ENCODE results near the gene TCF4.

Gene TCF4

DNA sequence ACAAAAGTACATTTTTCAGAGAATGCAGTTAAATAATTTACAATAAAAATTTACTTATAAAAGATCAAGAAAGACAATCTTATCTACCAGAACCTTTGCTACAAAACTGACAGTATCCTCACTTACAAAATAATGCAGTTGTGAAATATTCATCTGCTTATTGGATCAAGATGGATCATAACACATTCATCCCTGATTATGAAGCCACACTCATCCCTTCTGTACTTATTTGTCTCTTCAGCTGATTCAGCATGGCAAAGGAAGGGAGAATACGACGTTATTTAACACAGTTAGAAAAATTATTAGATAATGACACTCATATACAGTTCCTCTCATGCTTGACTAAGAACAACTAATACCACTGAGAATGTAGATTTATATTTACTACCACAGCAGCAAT lies 46.4 kb downstream of the TCF4 start:
- no peak for DNase-seq

DNA sequence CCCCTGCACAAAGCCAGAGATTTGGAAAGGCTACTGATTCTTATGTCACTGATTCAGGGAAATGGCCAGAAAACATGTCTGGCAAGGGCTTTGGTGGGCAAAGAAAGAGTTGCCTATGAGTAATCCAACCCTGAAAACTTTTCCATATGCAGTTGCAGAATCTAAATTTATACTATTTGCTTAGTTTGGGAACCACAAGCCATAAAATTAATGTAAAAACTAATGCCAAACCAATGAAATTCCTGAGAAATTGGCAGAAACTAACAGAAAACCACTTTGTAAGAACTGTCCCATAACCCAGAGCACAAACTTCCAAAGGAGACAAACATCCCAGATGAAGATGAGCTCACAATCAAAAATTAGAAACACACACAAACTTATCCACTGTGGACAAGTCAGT lies 48.8 kb downstream of the TCF4 start:
- no peak for DNase-seq

DNA sequence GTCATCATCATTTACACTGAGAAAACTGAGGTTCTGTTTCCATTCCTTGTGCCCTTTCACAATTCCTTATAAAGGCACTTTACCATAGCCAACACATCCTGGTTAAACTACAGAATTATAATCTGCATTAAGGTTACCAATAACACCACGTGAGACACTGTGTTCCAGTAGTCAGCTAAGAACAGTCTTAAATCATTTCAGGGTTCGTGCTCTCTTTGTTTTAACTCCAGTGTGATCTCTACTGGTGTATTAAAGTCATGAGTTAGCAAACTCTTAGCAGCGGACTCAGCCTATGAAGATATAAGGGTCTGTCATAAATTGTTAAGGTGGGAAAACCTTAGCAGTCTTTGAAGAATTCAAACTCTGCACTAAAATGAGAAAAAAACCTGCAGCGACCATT lies 53.0 kb downstream of the TCF4 start:
- DNase-seq = no peak

DNA sequence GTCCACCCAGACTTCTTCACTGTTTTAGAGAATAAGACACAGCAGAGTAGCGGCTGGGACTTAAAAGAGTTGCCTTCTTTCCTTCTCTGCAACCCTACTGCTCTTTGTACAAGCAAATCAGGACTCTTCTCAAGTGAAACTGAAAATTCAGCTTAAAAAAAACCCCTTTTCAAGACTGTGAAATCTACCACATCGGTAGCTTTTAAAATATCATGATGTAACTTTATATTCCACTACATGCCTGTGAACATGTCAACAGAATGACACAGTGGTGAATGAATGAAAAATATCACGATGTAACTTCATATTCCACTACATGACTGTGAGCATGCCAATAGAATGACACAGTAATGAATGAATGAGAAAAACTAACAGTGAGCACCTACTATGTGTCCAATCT lies 53.4 kb downstream of the TCF4 start:
- no peak for DNase-seq

DNA sequence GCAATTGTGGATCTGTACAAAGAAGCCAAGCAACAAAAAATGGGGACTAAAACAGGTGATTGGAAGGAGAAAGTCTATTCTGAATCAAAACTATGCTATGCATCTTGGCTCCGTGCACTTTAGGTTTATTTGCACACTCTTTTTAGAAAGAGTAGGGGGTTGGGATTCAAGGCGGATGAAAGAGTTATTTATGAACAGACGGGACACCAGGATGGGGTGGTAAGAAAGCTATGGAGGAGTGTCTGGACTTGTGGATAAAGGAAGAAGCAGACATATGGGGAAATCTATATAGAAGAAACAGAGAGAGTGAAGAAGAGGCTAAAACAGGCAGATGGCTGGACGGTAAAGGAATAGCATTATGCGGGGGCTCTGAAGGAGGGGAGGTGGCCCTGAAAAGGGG lies 57.8 kb downstream of the TCF4 start:
- no peak for DNase-seq

DNA sequence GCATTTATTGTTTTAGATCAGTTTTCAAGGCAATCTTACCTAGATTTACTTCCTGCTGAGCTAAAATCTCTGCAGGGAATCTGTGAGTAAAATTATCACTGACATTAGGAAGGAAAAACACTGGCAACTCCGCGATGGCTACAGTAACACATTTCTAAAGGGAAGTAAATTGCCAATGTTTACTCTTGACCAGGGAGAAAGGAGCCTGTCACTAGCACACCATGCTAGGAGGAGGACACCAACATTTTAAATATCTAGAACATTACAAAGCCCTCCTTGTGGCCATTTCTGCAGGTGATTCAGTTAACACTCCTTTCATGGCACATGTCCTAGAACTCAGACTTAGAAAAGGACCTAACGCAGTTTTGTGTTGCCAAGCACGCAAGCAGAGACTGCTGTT lies 58.4 kb downstream of the TCF4 start:
- DNase-seq = no peak

DNA sequence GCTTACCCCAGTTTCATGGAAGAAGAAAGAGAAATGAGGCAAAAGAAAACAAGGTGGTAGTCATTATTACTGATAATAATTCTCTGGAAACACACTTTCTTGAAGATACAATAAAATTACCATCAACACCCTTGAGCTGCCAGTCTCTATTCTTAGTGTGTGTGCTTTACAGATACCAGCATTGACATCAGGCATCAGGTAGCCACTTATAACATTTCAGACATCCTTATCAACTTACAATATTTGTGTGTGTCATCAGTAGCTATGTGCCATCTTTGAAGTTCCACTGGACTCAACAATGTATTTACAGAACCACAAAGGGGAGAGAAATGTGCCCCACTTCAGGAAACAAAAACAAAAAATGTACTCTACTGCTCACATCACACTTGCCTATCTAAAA lies 62.1 kb downstream of the TCF4 start:
- DNase-seq = no peak

DNA sequence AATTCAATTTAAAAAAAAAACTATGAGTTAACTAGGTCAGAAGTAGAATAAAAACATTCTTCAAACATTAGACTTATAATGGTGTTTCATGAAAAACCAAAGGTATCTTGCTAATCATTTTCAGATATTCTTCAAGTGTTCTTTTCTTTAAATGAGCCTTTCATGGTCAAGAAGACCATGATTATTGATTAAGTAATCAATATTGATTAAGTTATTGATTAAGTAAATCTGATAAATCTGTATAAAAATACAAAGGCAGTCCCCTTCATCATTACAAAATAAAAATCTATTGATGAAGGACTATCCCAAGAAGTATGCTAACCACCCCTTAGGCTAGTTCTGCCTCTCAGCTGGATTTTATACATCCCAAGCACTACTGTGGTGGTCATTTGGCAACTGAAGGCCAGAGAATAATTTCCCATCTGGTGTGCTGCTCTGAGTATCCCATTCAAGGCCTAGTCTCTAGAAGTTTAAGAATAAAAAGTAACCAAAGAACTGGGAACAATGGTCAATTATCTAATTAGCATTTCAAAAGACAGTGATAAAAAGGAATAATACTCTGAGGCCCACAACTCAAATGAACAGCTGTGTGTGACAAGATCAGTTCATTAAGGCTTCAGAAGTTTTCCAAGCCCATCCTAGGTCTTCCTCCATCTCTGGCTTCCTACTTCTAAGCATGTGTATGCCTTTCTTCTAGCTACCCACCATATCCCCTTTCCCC lies 63.5 kb downstream of the TCF4 start:
- no peak for DNase-seq

- DNase-seq = no peak
These were observed 65.0 kb downstream of the TCF4 start for GRCh38 chr18:55523001-55523400.

GRCh38 chr18:55522011-55522410 lies 66.0 kb downstream of the TCF4 start:
- DNase-seq = peak; percentile 6

GRCh38 chr18:55517055-55517454 lies 70.9 kb downstream of the TCF4 start:
- no peak for DNase-seq

- DNase-seq = no peak
These were observed 71.9 kb downstream of the TCF4 start for GRCh38 chr18:55515941-55516710.

- DNase-seq = no peak
These were observed 72.8 kb downstream of the TCF4 start for GRCh38 chr18:55515214-55515613.

- DNase-seq = no peak
These were observed 74.8 kb downstream of the TCF4 start for GRCh38 chr18:55513161-55513560.

GRCh38 chr18:55511277-55511676 lies 76.7 kb downstream of the TCF4 start:
- DNase-seq = no peak

DNA sequence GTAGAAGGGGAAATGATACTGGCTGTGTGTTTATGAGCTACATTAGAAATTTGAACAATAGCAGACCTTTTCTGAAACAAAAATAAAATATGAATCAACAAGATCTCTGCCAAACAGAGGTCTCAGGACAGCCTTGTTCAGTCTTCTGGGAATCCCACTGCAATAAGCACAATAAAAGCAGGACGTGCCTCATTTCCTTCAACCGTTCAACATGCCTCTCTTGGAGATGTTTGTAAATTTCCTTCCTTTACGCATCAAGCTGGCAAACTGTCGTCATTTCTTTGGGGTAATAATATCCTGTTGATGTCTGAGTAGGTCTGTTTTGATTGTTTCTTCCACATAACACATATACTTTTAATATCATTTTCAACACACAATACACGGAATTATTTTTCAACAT lies 77.2 kb downstream of the TCF4 start:
- no peak for DNase-seq

GRCh38 chr18:55509631-55510324 lies 78.2 kb downstream of the TCF4 start:
- no peak for DNase-seq

DNA sequence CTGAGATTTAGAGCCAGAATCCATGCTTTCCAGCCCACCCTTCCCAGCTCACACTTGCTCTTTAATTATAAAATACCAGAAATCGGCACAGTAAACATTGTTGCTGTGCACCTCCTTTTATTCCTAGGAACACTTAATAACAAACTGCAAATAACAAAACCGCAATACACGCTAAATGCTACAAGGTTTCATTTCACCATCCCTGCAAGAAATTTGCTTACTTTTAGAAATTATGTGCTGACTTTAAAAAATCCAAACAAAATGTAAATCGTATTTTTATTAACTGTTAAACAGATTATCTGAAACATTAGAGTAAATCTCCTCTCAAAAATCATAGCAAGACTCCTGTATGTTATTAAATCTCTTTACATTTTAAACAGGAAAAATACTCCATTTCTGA lies 79.3 kb downstream of the TCF4 start:
- DNase-seq = no peak

DNA sequence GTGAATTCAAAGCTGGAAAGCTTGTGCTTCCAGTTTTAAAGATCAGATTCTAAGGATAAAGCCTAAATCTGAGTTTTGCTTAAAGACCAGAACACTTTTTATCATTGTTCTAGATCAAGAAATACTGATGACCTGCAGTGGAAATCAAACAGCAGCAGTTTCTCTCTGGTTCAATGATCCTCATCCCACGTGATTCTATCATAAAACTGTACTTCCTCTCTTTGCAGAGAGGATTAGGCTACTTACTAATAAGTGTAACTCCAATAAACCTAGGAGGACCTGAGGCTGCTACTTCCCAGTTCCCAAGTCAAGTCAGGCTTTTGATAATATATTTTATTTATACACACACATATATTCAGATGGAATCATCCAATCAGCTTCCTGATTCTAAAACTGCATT lies 81.9 kb downstream of the TCF4 start:
- DNase-seq = no peak

DNA sequence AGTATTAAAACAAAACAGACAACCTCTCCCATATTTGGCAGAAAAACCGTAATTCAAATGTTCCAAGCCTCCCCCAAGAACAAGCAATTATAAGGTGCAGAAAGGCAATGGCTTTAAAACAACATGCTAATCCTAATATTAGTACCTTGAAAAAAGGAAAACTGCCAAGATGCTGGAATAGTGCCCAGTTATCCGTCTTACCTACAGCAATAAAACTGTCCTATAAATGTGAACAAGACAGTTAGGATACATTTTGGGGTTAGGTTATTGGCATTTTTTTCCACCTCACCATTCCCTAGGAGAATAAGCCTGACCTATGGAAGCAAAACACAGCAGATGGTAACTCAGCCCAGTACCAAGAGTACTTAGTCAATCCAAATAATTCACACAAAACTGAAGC lies 83.2 kb downstream of the TCF4 start:
- no peak for DNase-seq

DNA sequence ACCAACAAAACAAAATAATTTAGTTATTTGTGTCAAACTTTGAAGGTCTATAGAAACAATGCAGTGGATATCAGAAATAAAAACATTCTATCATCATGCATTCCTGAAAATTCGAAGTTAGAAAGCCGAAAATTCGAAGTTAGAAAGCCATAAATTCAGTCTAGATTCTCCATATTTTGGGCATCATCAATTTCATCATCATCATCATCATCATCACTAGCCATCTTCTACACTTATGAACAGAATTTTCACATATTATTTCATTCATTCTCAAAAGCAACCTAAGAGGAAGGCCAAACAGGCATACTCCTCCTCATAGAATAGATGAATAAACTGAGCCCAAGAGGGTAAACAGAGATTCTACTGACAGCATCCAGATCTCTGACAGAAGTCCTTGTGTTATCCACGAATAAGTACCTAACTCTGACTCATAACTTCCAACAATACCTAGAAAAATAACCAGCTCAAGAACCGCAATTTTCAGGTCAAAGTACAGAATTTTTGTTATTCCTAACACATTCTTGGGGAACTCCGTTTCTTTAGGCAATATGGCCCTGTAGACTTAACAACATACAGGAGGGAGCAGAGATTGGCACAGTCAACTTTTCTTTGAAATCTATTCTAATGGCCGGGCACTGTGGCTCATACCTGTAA lies 84.7 kb downstream of the TCF4 start:
- DNase-seq = no peak

DNA sequence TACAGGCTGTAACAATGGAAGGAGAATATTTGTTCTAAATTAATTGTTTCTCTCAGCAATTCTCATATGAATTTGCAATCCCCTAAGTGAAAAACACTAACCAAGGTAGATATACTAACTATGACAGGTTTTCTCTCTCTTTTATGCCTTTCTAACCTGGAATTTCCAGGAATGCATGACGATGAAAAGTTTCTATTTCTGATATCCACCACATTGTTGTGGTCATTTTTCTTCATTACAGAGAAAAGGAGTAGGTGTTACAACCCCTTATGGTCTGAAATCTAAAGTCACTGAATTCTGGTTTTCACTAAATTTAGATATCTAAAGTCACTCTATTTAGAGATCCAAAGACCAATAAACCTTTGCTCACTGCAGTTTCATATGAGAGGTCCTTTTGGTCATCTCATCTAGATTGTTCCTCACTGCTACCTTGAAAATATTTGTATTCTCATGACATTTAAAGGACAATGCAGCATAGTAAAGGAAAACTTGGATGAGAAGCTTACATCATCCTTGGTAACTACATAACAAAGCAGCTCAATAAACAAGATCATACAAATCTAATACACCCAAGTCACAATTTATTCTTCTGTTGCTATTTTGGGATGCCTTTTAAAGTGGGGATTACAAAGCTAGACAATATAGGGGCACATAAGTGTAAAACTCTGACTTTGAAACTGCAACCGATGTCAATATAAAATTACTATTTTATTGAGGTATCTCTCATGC lies 85.8 kb downstream of the TCF4 start:
- no peak for DNase-seq

- DNase-seq = no peak
These were observed 86.4 kb downstream of the TCF4 start for GRCh38 chr18:55501579-55501978.

Measured in stimulated activated CD4-positive, alpha-beta T cell treated with anti-CD3 and anti-CD28 coated beads, Interleukin-1b, Interleukin-23, amount 100 ng/mL, for 48 hours (primary cell).